ENCODE data around the gene P2RX7. TPM values are rescaled to one million over a fixed set of nuclear protein-coding genes. Genes with fewer than 3 reads are reported as not detected.
"Not testable (repeated sequence)": the region's sequence is repeated elsewhere in the genome, so short reads cannot be mapped to it uniquely, and the experiment has no call there.

P2RX7 gene
- total and polyA plus RNA-seq, 5 donors from 2014 or later, result 3.4 to 23.5 (median 6.2) TPM

DNA sequence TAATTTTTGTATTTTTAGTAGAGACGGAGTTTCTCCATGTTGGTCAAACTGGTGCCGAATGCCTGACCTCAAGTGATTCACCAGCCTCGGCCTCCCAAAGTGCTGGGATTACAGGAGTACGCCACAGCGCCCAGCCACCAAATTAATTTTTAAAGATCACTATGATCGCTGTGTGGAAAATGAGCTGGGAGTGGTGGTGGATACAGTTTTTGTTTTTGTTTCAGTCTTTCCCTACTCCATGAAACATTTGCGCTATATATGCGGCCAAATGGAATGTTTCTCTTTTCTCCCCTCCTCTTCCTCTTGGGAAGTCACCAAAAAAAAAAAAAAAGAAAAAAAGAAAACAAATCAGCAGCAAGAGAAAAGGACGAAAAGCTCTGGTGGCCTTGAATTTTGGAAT lies 56.5 kb downstream of the P2RX7 start:
- no peak overlapping the region for H3K27ac Mint-ChIP-seq
- no peaks in the 10 kb centered on the region for H3K9me3 Mint-ChIP-seq
- H3K4me3 Mint-ChIP-seq, result no peak overlapping the region

DNA sequence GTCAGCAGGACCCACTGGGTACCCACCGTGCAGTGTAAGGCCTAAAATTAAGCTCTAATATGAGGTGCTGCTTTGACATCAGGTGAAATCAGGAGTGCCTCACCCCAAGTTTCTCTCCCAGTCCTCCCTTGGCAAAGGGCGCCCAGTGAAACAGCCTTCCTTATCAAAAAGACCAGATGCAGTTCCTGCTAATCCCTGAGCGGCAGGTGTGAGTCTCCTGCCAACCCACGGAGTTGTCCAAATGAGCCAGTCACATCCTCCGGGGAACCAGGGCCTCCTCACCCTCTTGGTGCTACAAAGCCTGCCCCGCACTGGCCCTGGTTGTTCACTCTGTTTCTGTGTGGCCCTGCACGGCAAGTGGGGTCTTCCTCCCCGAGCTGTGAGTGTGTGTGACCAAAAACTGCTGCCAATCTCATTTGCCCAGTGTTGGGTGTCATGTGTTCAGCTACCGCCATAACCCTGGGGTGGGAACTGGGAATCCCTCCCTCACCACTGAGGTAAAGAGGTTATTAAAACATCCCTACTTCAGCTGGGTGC lies 57.0 kb downstream of the P2RX7 start:
- Mint-ChIP-seq H3K27me3 (peaks cover under 1% of the 10 kb centered on the region), H3K27ac (peak overlapping the region in 1 of 3 donors; percentile 64), H3K4me1 (peaks cover 0 to 4% (median 0%) of the 10 kb centered on the region in 4 donors), H3K36me3 (peaks cover 3% of the 10 kb centered on the region), H3K4me3 (no peak overlapping the region), H3K9me3 (no peaks in the 10 kb centered on the region)
- H3K9me3 ChIP-seq (ENCODE audit: control insufficient read depth in 2 of 2, low read length in 2 of 2), result no peaks in the 10 kb centered on the region
- ATAC-seq (ENCODE audit: low read depth in 2 of 2), result no peak
- H3K27me3 ChIP-seq (ENCODE audit: control insufficient read depth, insufficient read depth, low read length), result no peaks in the 10 kb centered on the region
- DNase-seq, result no peak
- no peaks in the 10 kb centered on the region for H3K4me1 ChIP-seq (ENCODE audit: control insufficient read depth, insufficient read depth, low read length, poor library complexity, severe bottlenecking)
- H3K4me3 ChIP-seq (ENCODE audit: low read depth, low read length), result no peak overlapping the region
- no peak overlapping the region for H3K27ac ChIP-seq (ENCODE audit: insufficient read depth, low read length, poor library complexity, severe bottlenecking)
- H3K36me3 ChIP-seq (ENCODE audit: control insufficient read depth, insufficient read depth, low read length), result no peaks in the 10 kb centered on the region

More for the DNA sequence above, 56.5 kb downstream of the P2RX7 start:
- ATAC-seq (ENCODE audit: low read depth in 2 of 2) (no peak), DNase-seq (no peak)
- H3K36me3 ChIP-seq (ENCODE audit: control insufficient read depth, insufficient read depth, low read length), result no peaks in the 10 kb centered on the region
- H3K4me1 ChIP-seq (ENCODE audit: control insufficient read depth, insufficient read depth, low read length, poor library complexity, severe bottlenecking), result no peaks in the 10 kb centered on the region
- peaks cover 3% of the 10 kb centered on the region for H3K36me3 Mint-ChIP-seq
- no peaks in the 10 kb centered on the region for H3K9me3 ChIP-seq (ENCODE audit: control insufficient read depth in 2 of 2, low read length in 2 of 2)
- H3K27me3 Mint-ChIP-seq, result no peaks in the 10 kb centered on the region
- H3K27ac ChIP-seq (ENCODE audit: insufficient read depth, low read length, poor library complexity, severe bottlenecking), result no peak overlapping the region
- peaks cover 0 to 4% (median 0%) of the 10 kb centered on the region in 4 donors for H3K4me1 Mint-ChIP-seq
- H3K4me3 ChIP-seq (ENCODE audit: low read depth, low read length), result no peak overlapping the region
- H3K27me3 ChIP-seq (ENCODE audit: control insufficient read depth, insufficient read depth, low read length), result no peaks in the 10 kb centered on the region

DNA sequence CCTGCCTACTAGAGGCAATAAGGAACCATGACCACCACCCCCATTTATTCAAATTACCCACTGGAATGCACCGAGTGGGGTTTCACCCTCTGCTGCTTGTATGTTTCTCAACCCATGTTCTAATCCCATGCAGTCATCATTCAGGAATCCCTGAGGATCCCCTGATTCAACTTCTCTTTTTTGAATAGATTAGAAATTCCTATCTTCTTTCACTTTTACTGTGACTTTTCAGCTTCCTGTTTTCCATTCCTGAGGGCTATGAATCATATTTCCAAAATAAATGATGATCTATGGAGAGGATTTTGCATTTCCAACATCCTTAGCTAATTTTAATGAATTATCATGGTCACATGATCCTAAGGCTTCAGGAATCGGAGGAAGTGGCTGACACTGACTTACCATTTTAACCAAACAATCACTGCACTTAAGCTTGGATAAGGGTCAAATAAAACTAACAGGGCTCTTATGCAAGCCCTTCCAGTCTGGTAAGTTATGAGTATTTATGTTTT lies 57.9 kb downstream of the P2RX7 start:
- H3K27ac ChIP-seq (ENCODE audit: insufficient read depth, low read length, poor library complexity, severe bottlenecking), result no peak overlapping the region
- no peak for DNase-seq
- Mint-ChIP-seq H3K4me1 (peaks cover 0 to 4% (median 0%) of the 10 kb centered on the region in 4 donors), H3K36me3 (peaks cover 3% of the 10 kb centered on the region), H3K4me3 (no peak overlapping the region), H3K9me3 (no peaks in the 10 kb centered on the region), H3K27ac (no peak overlapping the region), H3K27me3 (peaks cover 4% of the 10 kb centered on the region)
- H3K4me3 ChIP-seq (ENCODE audit: low read depth, low read length), result no peak overlapping the region
- H3K4me1 ChIP-seq (ENCODE audit: control insufficient read depth, insufficient read depth, low read length, poor library complexity, severe bottlenecking), result no peaks in the 10 kb centered on the region
- peak in 1 of 2 donors; percentile 34 for ATAC-seq (ENCODE audit: low read depth in 2 of 2)
- H3K27me3 ChIP-seq (ENCODE audit: control insufficient read depth, insufficient read depth, low read length), result no peaks in the 10 kb centered on the region
- no peaks in the 10 kb centered on the region for H3K9me3 ChIP-seq (ENCODE audit: control insufficient read depth in 2 of 2, low read length in 2 of 2)
- no peaks in the 10 kb centered on the region for H3K36me3 ChIP-seq (ENCODE audit: control insufficient read depth, insufficient read depth, low read length)

DNA sequence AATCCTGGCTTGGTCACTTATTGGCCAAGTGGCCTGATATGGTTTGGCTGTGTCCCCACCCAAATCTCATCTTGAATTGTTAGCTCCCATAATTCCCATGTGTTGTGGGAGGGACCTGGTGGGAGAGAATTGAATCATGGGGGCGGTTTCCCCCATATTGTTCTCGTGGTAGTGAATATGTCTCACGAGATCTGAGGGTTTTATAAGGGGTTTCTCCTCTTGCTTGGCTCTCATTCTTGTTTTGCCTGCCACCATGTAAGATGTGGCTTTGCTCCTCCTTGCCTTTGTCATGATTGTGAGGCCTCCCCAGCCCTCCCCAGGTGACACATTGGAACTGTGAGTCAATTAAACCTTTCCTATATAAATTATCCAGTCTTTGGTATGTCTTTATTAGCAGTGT lies 58.5 kb downstream of the P2RX7 start:
- DNase-seq, result no peak
- Histone ChIP-seq H3K36me3 (ENCODE audit: control insufficient read depth, insufficient read depth, low read length) (no peaks in the 10 kb centered on the region), H3K27ac (ENCODE audit: insufficient read depth, low read length, poor library complexity, severe bottlenecking) (no peak overlapping the region), H3K4me1 (ENCODE audit: control insufficient read depth, insufficient read depth, low read length, poor library complexity, severe bottlenecking) (no peaks in the 10 kb centered on the region), H3K27me3 (ENCODE audit: control insufficient read depth, insufficient read depth, low read length) (no peaks in the 10 kb centered on the region), H3K9me3 (ENCODE audit: control insufficient read depth in 2 of 2, low read length in 2 of 2) (no peaks in the 10 kb centered on the region), H3K4me3 (ENCODE audit: low read depth, low read length) (no peak overlapping the region)
- Mint-ChIP-seq H3K27ac (no peak overlapping the region), H3K27me3 (peaks cover 4% of the 10 kb centered on the region), H3K4me1 (peaks cover 0 to 4% (median 0%) of the 10 kb centered on the region in 4 donors), H3K36me3 (peaks cover 3% of the 10 kb centered on the region), H3K4me3 (no peak overlapping the region), H3K9me3 (no peaks in the 10 kb centered on the region)
- ATAC-seq (ENCODE audit: low read depth in 2 of 2), result no peak

DNA sequence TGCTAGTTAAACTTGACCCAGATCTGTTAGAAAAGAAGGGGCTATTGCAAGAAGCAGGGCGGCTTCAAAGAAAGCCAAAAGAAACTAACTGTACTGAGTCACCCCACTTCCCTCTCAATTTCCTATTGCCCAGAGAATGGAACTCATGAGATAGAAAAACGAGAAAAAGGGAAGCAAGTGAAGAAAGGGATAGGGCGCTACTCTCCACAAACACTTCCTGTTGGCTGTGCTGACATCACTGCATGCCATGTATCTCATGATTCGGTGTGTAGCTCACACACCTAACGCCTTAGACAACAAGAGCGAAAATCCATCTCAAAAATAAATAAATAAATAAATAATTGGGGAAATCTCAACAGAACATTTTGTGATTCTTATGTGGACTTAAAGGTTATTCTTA lies 64.2 kb downstream of the P2RX7 start:
- H3K27ac ChIP-seq (ENCODE audit: insufficient read depth, low read length, poor library complexity, severe bottlenecking), result no peak overlapping the region
- no peaks in the 10 kb centered on the region for H3K9me3 ChIP-seq (ENCODE audit: control insufficient read depth in 2 of 2, low read length in 2 of 2)
- Mint-ChIP-seq H3K27me3 (peaks cover 18% of the 10 kb centered on the region), H3K9me3 (no peaks in the 10 kb centered on the region), H3K4me3 (peak overlapping the region in 2 of 4 donors; percentile 36 to 38), H3K36me3 (no peaks in the 10 kb centered on the region), H3K4me1 (peaks cover 0 to 8% (median 0%) of the 10 kb centered on the region in 4 donors), H3K27ac (peak overlapping the region in 1 of 3 donors; percentile 67)
- DNase-seq (peak in 1 of 3 donors; percentile 27), ATAC-seq (ENCODE audit: low read depth in 2 of 2) (peak in 1 of 2 donors; percentile 44)
- no peak overlapping the region for H3K4me3 ChIP-seq (ENCODE audit: low read depth, low read length)
- no peaks in the 10 kb centered on the region for H3K36me3 ChIP-seq (ENCODE audit: control insufficient read depth, insufficient read depth, low read length)
- H3K27me3 ChIP-seq (ENCODE audit: control insufficient read depth, insufficient read depth, low read length), result peaks cover 2% of the 10 kb centered on the region
- H3K4me1 ChIP-seq (ENCODE audit: control insufficient read depth, insufficient read depth, low read length, poor library complexity, severe bottlenecking), result no peaks in the 10 kb centered on the region

DNA sequence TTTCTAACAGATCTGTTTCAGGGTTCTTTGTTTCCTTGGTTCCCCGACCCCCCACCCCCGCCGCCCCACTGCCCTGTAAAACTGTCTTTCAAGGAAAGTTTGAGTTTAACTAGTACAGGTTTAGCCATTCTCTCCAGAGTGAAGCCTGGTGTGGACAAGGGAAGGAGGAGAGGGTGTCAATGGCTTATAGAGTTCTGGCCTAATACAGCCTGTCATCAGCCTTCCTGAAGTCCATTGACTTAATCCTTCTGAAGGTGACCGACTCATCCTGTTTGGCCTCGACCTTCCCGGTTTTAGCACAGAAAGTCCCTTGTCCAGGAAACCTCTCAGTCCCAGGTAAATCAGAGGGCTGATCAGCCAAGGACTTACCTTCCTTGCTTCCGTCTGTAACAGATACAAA lies 66.3 kb downstream of the P2RX7 start:
- no peak for ATAC-seq (ENCODE audit: low read depth in 2 of 2)
- H3K4me1 Mint-ChIP-seq, result peaks cover 0 to 8% (median 0%) of the 10 kb centered on the region in 4 donors
- no peaks in the 10 kb centered on the region for H3K4me1 ChIP-seq (ENCODE audit: control insufficient read depth, insufficient read depth, low read length, poor library complexity, severe bottlenecking)
- no peaks in the 10 kb centered on the region for H3K36me3 Mint-ChIP-seq
- H3K9me3 Mint-ChIP-seq, result no peaks in the 10 kb centered on the region
- no peak overlapping the region for H3K4me3 Mint-ChIP-seq
- H3K36me3 ChIP-seq (ENCODE audit: control insufficient read depth, insufficient read depth, low read length), result no peaks in the 10 kb centered on the region
- no peak overlapping the region for H3K27ac ChIP-seq (ENCODE audit: insufficient read depth, low read length, poor library complexity, severe bottlenecking)
- no peaks in the 10 kb centered on the region for H3K9me3 ChIP-seq (ENCODE audit: control insufficient read depth in 2 of 2, low read length in 2 of 2)
- DNase-seq, result no peak
- H3K27ac Mint-ChIP-seq, result no peak overlapping the region
- no peak overlapping the region for H3K4me3 ChIP-seq (ENCODE audit: low read depth, low read length)
- H3K27me3 Mint-ChIP-seq, result peaks cover 27% of the 10 kb centered on the region
- H3K27me3 ChIP-seq (ENCODE audit: control insufficient read depth, insufficient read depth, low read length), result peaks cover 2% of the 10 kb centered on the region

DNA sequence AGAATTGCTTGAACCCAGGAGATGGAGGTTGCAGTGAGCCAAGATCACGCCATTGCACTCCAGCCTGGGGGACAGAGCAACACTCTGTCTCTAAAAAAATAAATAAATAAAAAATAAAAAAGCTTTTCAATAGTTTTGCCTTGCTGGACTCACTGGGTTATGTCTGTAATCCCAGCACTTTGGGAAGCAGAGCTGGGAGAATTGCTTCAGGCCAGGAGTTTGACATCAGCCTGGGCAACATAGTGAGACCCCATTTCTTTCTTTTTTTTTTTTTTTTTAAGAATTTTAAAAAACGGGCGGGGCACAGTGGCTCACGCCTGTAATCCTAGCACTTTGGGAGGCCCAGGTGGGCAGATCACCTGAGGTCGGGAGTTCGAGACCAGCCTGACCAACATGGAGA lies 68.5 kb downstream of the P2RX7 start:
- H3K4me3 ChIP-seq (ENCODE audit: low read depth, low read length); H3K4me3 Mint-ChIP-seq; H3K9me3 Mint-ChIP-seq; H3K27ac ChIP-seq (ENCODE audit: insufficient read depth, low read length, poor library complexity, severe bottlenecking); H3K4me1 ChIP-seq (ENCODE audit: control insufficient read depth, insufficient read depth, low read length, poor library complexity, severe bottlenecking); H3K36me3 Mint-ChIP-seq; H3K27me3 ChIP-seq (ENCODE audit: control insufficient read depth, insufficient read depth, low read length); DNase-seq; H3K9me3 ChIP-seq (ENCODE audit: control insufficient read depth in 2 of 2, low read length in 2 of 2); H3K36me3 ChIP-seq (ENCODE audit: control insufficient read depth, insufficient read depth, low read length); ATAC-seq (ENCODE audit: low read depth in 2 of 2); H3K27ac Mint-ChIP-seq: not testable (repeated sequence)
- Mint-ChIP-seq H3K27me3 (peaks cover 27% of the 10 kb centered on the region), H3K4me1 (peaks cover 0 to 11% (median 2%) of the 10 kb centered on the region in 4 donors)
